ENCODE measurements around the gene TREML4. TPM values are rescaled to one million over a fixed set of nuclear protein-coding genes. Genes with fewer than 3 reads are reported as not detected.

The TREML4 gene
- total and polyA plus RNA-seq, 9 of the 15 experiments (the other 6 are each of a cell fraction or from before 2014, with no cell fraction given) = not detected

- TF ChIP-seq THAP12 (CRISPR knock-in tag; IDR thresholded peaks at IDR 0.05) = no peak
- no peak for TF ChIP-seq USF1 (CRISPR knock-in tag; IDR thresholded peaks at IDR 0.05)
- TF ChIP-seq TSHZ1 (CRISPR knock-in tag; IDR thresholded peaks at IDR 0.05) = no peak
- no peak for TF ChIP-seq PHF21A (IDR thresholded peaks at IDR 0.05; ENCODE audit: borderline replicate concordance, low read depth)
- no peak for TF ChIP-seq SRF (CRISPR knock-in tag; IDR thresholded peaks at IDR 0.05)
- no peak for TF ChIP-seq SMARCC2 (IDR thresholded peaks at IDR 0.05; ENCODE audit: low read depth)
- TF ChIP-seq XRCC5 (IDR thresholded peaks at IDR 0.05; ENCODE audit: low read depth, low read length) = no peak
- TF ChIP-seq, protein P1, sequence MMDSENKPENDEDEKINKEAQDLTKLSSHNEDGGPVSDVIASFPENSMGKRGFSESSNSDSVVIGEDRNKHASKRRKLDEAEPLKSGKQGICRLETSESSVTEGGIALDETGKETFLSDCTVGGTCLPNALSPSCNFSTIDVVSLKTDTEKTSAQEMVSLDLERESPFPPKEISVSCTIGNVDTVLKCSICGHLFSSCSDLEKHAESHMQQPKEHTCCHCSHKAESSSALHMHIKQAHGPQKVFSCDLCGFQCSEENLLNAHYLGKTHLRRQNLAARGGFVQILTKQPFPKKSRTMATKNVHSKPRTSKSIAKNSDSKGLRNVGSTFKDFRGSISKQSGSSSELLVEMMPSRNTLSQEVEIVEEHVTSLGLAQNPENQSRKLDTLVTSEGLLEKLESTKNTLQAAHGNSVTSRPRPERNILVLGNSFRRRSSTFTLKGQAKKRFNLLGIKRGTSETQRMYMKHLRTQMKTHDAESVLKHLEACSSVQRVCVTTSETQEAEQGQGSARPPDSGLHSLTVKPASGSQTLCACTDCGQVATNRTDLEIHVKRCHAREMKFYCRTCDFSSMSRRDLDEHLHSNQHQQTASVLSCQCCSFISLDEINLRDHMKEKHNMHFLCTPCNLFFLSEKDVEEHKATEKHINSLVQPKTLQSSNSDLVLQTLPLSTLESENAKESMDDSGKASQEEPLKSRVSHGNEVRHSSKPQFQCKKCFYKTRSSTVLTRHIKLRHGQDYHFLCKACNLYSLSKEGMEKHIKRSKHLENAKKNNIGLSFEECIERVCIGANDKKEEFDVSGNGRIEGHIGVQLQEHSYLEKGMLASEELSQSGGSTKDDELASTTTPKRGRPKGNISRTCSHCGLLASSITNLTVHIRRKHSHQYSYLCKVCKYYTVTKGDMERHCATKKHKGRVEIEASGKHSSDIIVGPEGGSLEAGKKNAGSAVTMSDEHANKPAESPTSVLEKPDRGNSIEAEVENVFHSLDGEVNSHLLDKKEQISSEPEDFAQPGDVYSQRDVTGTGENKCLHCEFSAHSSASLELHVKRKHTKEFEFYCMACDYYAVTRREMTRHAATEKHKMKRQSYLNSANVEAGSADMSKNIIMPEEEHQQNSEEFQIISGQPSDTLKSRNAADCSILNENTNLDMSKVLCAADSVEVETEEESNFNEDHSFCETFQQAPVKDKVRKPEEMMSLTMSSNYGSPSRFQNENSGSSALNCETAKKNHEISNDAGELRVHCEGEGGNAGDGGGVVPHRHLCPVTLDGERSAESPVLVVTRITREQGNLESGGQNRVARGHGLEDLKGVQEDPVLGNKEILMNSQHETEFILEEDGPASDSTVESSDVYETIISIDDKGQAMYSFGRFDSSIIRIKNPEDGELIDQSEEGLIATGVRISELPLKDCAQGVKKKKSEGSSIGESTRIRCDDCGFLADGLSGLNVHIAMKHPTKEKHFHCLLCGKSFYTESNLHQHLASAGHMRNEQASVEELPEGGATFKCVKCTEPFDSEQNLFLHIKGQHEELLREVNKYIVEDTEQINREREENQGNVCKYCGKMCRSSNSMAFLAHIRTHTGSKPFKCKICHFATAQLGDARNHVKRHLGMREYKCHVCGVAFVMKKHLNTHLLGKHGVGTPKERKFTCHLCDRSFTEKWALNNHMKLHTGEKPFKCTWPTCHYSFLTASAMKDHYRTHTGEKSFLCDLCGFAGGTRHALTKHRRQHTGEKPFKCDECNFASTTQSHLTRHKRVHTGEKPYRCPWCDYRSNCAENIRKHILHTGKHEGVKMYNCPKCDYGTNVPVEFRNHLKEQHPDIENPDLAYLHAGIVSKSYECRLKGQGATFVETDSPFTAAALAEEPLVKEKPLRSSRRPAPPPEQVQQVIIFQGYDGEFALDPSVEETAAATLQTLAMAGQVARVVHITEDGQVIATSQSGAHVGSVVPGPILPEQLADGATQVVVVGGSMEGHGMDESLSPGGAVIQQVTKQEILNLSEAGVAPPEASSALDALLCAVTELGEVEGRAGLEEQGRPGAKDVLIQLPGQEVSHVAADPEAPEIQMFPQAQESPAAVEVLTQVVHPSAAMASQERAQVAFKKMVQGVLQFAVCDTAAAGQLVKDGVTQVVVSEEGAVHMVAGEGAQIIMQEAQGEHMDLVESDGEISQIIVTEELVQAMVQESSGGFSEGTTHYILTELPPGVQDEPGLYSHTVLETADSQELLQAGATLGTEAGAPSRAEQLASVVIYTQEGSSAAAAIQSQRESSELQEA (IDR thresholded peaks at IDR 0.05; ENCODE audit: low read depth) = no peak
- TF ChIP-seq MEF2D (tag; conservative IDR thresholded peaks at IDR 0.05; ENCODE audit: low read depth) = no peak
- TF ChIP-seq TAF1 (IDR thresholded peaks at IDR 0.05; ENCODE audit: control insufficient read depth, extremely low read depth, insufficient read depth, low read length, severe bottlenecking) = no peak
- peak; percentile 49 for TF ChIP-seq MTA2 (IDR thresholded peaks at IDR 0.05; ENCODE audit: low read depth)
These were observed 26.4 kb upstream of the TREML4 start (continued) for GRCh38 chr6:41201764-41202173.
